GM12872 (cell line): ENCODE results near the gene SLC47A2.

Experiments
- CTCF ChIP-seq: IDR thresholded peaks from 3 replicates; pipeline ENCODE4 v1.5.1; 2011; ENCODE audit warnings: low read depth, mild to moderate bottlenecking, low read length, moderate library complexity; ENCODE audit not compliant: insufficient read depth

SLC47A2 gene

GRCh38 chr17:19739241-19740201 lies 23.1 kb upstream of the SLC47A2 start:
- TF ChIP-seq CTCF: no peak

GRCh38 chr17:19738757-19739156 lies 22.4 kb upstream of the SLC47A2 start:
- TF ChIP-seq CTCF: no peak

GRCh38 chr17:19738073-19738449 lies 21.7 kb upstream of the SLC47A2 start:
- no peak for TF ChIP-seq CTCF

GRCh38 chr17:19737305-19738072 lies 21.1 kb upstream of the SLC47A2 start:
- TF ChIP-seq CTCF: no peak

- no peak for TF ChIP-seq CTCF
Observed at GRCh38 chr17:19736071-19736470, 19.7 kb upstream of the SLC47A2 start.

GRCh38 chr17:19733953-19734526 lies 17.7 kb upstream of the SLC47A2 start:
- TF ChIP-seq CTCF: no peak

GRCh38 chr17:19731626-19732025 lies 15.2 kb upstream of the SLC47A2 start:
- TF ChIP-seq CTCF: no peak
